Right ventricle myocardium inferior (tissue), 1 donor: ENCODE measurements around the gene MAPK9. TPM values are rescaled to one million over a fixed set of nuclear protein-coding genes. Genes with fewer than 3 reads are reported as not detected.
"Not testable (repeated sequence)": the region's sequence is repeated elsewhere in the genome, so short reads cannot be mapped to it uniquely, and the experiment has no call there.

ENCODE experiments used
- ATAC-seq: fragments of 200-7000 bp; cut with Tn5 transposase; one replicate; pipeline ENCODE4 v1.9.1; 2020; ENCODE audit warnings: mild to moderate bottlenecking, moderate library complexity
- DNase-seq: peaks from one replicate; pipeline ENCODE4 v3.0.0; 2021; ENCODE audit errors: missing footprints
- intact Hi-C: fragments of 100-400 bp; cut with DNase I; formaldehyde crosslinking; loops from one replicate; pipeline ENCODE4 v1.11.0; 2022
- total RNA-seq: library from RNA; stranded (reverse); fragmentation: NEBNext Ultra II Directional; extraction: Animal tissue kit (Norgen Biotek cat#: 25700); gene quantifications from one replicate; pipeline ENCODE4 v1.2.1, GENCODE V29; 2021
- donor health status: DM: no; HTN: yes; CAD: no; lungs with severe emphysema.

MAPK9 gene
- total RNA-seq, 1 donor from 2014 or later, result 41.7 TPM

DNA sequence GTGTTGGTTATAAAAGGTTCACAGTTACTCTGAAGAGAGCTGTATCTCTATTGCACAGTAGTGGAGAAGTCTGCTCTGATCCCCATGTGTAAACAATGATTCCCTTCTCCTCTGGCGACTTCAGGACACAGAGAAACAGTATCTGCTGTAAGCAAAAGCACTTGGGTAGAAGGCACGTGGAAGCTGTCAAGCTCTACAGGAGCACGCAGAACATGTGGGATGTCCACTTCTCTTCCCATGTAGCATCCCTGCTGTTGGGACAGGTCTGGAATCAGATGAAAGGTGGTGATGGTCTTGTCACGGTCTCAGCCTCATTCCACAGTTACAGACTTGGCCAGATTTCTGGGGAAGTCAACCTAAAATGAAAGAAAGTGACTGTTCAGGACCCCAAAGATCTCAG lies 9.4 kb upstream of the MAPK9 start:
- DNase-seq (no peak), ATAC-seq (no peak)
- intact Hi-C loops, result no loop called here

DNA sequence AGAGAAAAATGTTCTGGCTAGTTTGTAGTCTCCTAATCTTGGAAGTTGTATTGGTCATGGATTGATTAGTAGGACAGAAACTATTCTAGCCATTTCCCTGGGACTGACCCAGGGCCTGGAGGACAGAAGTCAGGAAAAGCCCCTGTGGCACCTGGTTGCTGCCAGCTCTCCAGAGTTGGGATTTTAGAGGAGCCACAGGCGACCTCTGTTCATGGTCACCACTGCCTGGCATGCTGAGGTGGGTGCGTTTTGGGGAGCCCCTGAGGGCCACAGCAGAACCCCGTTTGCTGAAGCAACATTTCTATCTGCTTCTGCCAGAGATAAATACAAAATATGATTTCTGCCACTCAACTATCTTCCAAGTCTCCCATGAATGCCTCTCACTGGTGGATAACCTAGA lies 7.6 kb upstream of the MAPK9 start:
- ATAC-seq (no peak), DNase-seq (no peak)
- intact Hi-C loops, result no loop called here

DNA sequence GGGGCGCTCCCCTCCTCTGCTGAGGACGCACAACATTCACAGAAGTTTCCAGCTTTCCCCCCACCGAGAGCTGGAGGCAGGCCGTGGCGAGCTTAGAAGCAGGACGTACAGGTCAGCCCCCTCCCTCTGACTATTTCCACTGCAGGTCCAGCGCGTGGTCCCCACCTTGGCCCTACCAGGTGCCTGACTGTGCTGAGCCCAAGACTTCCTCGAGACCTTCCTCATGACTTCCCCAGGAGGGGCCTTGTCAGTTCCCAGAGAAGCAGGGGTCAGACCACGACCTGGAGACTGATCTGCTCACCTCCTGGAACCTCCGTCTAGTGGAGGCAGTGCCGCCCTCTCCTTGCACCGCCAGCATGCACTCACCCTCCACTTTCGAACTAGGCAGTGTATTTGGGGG lies 7.1 kb upstream of the MAPK9 start:
- ATAC-seq, intact Hi-C loops, DNase-seq: not testable (repeated sequence)

DNA sequence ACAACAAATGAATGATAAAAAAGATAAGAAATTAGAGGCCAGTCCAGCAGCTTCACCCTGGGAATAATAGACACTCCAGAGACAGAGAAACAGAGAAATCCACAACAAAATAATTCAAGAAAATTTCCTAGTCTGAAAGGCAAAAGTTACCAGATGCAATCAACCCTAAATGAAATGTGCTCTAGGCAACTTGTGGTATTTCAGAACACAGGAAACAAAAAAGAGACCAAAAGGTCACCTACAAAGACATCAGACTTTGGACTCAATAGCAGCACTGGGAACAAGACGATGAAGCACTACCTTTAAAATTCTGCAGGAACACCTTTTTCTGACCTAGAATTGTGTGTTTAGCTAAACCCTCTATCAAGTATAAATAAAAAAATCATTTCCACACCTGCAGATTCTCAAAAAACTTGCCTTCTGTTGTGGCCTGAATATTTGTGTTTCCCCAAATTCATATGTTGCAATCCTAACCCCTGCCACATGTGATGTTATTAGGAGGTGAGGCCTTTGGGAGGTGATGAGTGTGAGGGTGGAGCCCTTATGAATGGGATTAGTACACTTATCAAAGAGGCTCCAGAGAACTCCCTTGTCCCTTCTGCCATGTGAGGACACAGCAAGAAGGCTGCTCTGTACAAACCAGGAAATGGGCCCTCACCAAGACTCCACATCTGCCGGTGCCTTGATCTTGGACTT lies 5.9 kb upstream of the MAPK9 start:
- ATAC-seq (no peak), DNase-seq (no peak)
- intact Hi-C loops, result no loop called here

DNA sequence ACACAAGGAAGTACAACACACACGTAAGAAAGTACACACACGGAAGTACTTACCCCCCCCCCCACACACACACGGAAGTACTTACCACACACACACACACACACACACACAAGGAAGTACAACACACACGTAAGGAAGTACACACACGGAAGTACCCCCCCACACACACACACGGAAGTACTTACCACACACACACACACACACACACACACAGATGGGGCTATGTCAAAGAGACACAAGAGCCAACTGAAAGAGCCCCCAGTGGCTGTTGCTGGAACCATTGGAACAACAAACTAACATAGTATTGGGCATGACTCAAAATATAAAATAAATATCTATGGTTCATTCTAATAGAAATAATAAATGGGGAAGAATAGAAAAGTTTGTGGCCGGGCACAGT lies 4.9 kb upstream of the MAPK9 start:
- no peak for ATAC-seq
- intact Hi-C loops, result no loop called here
- no peak for DNase-seq

DNA sequence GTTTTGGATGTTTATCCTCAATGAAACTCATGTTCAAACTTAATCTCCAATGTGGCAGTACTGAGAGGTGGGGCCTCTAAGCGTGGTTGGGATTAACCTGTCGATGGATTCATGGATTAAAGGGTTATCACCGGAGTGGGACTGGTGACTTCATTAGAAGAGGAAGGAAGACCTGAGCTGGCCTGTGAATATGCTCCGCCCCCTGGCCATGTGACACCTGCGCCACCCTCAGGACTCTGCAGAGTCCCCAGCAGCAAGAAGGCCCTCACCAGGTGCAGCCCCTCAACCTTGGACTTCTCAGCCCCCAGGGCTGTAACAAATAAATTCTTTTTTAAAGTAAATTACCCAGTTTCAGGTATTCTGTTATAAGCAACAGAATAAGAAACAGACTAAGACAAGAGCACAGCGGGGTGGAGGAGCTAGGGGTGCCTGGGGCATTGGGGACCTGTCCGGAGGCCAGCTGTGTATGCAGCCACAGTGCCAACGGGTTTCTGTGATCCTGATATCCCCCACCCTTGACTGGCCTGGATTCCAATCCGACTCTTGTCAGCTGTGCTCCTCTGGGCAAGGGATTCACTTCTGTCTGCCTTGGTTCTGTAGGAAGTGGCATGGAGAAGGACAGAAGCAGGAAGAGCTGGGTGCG lies 3.2 kb upstream of the MAPK9 start:
- intact Hi-C loops, result loop anchor here (5.0 kb wide), 2 partner anchors 32 to 377 kb away; no protein-coding TSS in a partner anchor
- no peak for ATAC-seq
- DNase-seq, result no peak

DNA sequence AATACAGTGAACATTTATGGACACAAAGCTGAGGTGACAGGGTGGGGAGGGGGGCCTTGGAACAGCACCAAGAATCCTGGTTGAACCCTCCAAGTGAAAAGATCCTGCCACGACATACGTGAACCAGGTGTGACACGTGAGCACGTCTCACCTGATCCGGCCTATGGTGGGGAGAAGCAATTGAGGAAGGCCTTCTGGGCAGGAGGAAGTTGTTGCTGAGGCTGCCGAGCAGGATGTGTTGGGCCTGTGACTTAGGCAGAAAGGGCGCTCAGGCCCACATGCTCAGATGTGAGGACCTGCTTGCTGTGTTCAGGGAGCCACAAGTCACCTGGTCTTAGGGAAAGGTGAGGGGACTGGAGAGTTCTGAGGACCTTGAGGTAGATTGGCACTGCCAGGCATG lies 2.5 kb upstream of the MAPK9 start:
- intact Hi-C loops, result loop anchor here (5.0 kb wide), 2 partner anchors 33 to 378 kb away; no protein-coding TSS in a partner anchor
- ATAC-seq, result no peak
- no peak for DNase-seq

DNA sequence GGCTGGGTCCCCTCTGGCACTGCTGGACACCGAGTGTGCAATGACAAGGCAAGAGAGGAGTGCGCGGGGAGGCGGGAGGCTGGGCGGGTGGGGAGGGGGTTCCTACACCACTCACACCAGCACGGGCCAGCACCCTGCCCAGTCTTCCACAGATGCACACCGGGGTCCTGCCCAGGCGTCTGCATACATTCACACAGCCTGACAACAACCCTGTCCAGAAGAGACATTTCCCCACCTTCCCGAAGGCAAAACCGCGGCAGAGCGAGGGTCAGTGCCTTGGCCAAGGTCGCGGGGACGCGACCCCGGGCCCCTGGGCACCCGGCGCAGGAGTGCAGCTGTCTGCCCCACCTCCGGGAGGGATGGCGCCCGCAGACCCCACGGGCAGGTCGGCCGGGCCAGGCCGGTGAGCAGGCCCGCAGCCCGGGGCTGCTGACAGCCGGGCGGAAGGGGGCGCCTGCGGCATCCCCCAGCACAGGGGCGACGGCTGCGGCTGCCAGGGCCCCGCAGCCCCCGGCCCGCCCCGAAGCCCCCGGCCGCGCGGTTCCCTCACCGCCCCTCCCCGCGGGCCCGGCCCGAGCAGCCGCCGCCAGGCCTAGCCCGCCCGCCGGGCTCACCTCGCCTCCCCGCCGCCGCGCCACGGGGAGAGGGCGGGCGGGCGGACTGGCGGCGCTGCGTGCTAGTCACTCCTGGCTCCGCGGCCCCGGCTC lies 496 bp downstream of the MAPK9 start:
- no peak for ATAC-seq
- no peak for DNase-seq
- intact Hi-C loops, result loop anchor here (5.0 kb wide), 2 partner anchors 36 to 381 kb away; no protein-coding TSS in a partner anchor

DNA sequence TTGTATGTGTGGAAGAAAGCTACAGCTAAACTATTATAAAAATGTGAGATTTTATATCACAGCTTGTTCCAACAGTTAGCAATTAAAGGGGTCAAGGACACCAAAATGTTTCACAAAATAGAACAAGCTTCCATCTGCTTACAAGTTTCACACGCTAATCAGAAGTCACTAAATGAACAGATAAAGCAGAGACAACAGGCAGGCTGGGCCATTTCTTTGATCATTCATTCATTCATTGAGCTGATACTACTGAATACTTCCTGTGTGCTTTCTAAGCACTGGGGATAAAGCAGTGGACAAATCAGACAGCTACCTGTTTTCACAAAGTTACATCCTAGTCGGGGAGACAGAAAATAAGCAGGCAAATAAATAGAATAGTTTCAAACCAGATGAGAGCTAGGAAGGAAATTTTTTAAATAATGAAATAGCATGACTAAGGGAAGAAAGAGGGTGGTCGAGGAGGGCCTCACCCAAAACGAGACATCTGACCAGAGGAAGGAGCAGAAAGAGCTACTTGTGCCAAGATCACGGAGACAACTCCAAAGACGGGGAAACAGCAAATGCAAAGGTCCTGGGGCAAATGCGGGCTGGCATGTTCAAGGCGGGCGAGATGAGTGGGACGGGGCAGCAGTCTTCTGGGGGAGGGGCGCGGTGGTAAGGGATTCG lies 1.2 kb downstream of the MAPK9 start:
- intact Hi-C loops, result loop anchor here (5.0 kb wide), 2 partner anchors 37 to 382 kb away; no protein-coding TSS in a partner anchor
- DNase-seq (no peak), ATAC-seq (no peak)

DNA sequence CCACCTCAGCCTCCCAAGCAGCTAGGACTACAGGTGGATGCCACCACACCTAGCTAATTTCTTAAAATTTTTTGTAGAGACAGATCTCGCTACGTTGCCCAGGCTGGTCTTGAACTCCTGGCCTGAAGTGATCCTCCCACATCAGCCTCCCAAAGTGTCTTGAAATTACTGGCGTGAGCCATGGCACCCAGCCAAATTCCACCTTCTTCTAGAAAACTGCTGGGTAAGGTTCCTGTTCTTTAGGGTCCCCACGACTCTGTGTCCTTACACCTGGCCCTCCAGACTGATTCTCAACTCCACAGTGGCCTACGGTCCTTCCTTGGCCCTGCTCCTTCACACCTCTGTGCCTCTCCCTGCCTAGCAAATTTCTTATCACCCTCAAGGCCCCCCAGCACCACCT lies 1.9 kb downstream of the MAPK9 start:
- no peak for ATAC-seq
- intact Hi-C loops, result loop anchor here (5.0 kb wide), 2 partner anchors 37 to 382 kb away; no protein-coding TSS in a partner anchor
- DNase-seq, result no peak

DNA sequence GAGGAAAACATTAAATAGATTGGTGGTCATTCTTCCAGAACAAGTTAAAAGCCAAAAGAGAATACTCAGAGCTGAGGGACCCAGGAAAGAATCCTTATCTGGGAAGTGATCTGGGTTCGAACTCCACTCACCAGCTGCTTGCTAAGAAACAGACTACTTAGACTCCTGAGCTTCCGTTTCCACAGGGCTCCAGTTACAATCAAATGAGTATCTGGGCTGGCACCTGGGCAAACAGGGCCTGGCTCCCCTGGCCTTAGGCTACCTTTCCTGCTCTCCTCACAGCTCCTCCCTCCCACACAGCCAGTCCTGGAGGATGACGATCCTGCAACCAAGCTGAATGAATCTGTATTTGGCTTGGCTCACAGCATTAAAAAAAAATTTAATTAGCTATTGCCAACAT lies 2.5 kb downstream of the MAPK9 start:
- intact Hi-C loops, result no loop called here
- ATAC-seq (no peak), DNase-seq (no peak)

DNA sequence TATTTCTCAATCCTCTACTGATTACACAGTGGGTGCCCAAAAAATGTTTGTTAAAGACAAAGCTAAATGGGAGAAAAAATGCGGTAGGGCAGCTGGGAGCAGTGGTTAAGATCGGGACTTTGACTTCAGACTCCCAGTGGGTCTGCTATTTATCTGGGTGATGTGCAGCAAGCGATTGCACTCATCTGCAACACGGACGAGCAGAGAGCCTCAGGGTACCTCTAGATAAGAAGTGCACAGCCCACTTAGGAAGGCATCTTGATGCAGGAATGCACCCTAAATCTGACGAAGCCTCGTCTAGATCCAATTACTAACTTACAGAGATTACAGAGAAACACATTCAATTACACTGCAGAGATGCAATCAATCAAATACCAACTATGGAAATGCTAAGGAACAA lies 4.0 kb downstream of the MAPK9 start:
- ATAC-seq, result no peak
- DNase-seq, result no peak
- intact Hi-C loops, result no loop called here

DNA sequence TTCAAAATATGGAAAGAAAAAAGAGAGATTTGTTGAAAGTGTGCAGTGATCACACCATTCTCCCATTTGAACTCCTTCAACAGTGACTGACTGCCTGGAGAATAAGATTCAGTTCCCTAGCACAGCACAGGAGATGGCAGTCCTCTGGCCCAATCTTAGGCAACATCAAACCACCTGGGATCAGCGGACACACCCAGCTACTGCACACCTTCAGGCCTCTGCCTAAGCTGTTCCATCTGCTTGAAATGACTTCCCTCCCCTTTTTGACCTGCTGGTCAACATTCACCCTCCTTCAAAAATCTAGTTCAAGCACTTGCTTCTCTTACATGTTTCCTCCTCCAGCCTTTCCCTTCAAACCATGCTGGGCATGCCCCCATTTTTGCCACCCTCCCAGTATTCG lies 4.5 kb downstream of the MAPK9 start:
- DNase-seq (no peak), ATAC-seq (no peak)
- intact Hi-C loops, result no loop called here

DNA sequence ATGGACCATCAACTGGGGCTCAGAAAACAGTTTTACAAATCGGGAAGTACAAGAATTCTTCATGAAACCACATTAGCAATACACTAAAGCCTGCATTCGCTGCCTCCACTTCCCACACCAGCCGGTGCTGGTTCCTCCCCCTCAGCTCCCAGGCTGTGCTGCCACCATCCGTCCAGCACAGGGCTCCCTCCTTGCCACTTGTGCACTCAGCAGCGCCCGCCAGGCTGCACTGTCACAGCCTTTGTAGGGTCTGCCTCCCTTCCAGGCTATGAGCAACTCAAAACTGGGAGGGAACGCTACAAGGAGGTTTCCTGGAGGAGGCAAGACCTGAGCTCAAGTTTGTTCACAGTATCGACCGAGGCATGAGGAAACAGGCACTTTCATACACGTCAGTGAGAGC lies 7.7 kb downstream of the MAPK9 start:
- intact Hi-C loops, result no loop called here
- DNase-seq (no peak), ATAC-seq (no peak)

DNA sequence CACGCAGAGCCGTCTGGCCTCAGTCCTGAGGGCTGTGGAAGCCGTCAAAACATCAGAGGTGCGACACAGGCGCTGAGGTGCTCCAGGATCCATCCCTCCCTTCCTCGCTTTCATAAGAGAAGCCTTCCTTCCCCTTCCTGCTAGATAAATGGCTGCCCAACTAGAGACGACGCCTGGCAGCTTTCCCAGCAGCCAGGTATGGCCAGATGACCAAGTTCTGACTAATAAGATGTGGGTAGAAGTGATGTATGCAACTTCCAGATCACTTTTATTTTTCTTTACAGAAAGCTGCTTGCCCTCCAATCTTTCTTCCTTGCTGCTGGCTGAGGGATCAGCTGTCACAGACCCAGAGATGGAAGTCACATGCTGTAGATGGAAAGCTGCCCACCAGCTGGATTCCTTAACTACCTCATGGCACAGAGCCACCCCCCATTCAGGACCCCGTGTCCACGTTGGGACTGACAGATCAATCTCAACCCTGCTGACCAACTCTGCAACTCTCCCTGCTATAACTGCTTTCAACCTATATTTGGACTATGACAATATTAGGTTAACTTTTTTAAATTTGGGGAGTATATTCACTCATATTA lies 8.8 kb downstream of the MAPK9 start:
- no peak for ATAC-seq
- intact Hi-C loops, result no loop called here

DNA sequence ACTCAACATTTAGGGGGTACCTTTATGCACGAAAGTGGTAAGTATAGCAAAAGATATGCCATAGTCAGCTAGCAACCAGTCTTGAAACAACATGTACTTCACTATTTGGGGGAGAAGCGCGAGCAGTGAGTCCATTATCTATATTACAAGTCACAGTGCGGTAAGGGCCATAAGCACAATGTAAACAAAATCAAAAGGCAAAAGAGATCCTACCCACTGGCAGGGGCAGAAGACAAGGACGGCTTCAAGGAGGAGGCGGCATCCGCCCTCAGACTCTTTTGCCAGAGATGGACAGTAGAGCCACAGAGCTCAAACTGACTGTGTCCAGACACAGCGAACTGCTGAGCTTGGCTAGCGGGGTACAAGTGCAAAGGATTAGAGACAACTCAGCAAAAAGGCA lies 9.6 kb downstream of the MAPK9 start:
- intact Hi-C loops, result no loop called here
- no peak for DNase-seq
- ATAC-seq, result no peak

More for the DNA sequence above, 8.8 kb downstream of the MAPK9 start:
- DNase-seq, result no peak

DNA sequence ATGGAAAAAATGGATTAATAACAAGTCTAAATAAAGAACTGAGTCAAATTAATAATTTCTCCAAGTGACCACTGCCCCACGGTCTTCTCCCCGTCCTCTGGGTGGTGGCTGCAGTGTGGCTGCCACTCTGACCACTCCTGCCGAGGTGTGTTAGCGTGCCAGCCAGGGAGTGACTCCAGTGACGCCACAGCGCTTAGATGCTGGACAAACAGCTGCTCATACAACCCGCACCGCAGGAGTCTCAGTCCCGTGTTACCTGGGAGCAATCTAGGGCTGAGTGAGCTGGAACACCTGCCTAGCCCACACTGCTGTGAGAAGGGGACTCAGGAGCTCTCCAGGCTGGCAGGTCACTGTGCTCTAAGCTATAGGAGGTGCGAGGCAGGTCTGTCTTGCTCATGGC lies 10.2 kb downstream of the MAPK9 start:
- ATAC-seq (no peak), DNase-seq (no peak)
- intact Hi-C loops, result no loop called here

DNA sequence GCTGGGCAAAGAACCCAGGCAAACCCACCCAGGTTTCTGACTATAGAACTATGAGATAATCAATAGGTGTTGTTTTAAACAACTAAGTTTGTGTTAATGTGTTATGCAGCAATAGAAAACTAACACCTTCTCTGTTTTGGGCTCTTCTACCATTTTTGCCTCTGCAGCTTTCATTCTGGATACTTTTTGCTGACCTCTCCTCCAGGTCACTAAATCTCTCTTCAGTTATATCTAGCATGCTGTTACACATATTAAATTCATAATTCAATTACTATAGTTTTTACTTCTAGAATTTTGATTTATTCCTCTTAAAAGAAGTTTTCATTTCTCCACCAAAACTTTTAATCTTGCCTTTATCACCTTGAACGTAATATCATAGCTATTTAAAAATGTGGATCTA lies 17.2 kb downstream of the MAPK9 start:
- ATAC-seq, result no peak
- no peak for DNase-seq
- intact Hi-C loops, result no loop called here

DNA sequence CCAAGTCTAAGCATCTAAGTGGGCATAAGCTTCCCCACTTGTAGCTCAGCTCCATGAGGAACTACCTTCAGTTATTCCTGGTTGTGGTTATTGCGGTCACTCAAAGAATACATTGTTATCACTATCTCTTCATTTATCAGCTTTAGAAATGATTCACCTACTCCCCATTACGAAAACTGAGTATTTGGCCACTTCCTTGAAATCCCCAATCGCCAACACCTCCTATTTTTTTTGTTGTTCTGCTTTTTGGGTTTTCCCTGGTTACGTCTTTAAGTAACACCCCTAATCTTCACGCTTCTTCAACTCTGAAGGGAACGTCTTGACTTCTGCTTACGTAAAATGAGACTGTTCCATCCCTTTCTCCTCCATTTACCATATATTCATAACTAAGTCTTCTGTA lies 20.7 kb downstream of the MAPK9 start:
- DNase-seq (no peak), ATAC-seq (no peak)
- intact Hi-C loops, result no loop called here
